Measurements from ENCODE around the gene SNX30.

SNX30 gene

GRCh38 chr9:112823257-112823656, 72.7 kb downstream of the SNX30 start:
- TF ChIP-seq CTCF (IDR thresholded peaks at IDR 0.05; ENCODE audit: low read depth, low read length, missing control alignments): no peak
- in situ Hi-C loops (cut with HindIII; ENCODE audit: low sequenced_read_pairs): no loop called here
- H3K4me3 ChIP-seq (ENCODE audit: low read depth, low read length): no peak overlapping the region
- DNase-seq (ENCODE audit: low read depth): no peak

- H3K4me3 ChIP-seq (ENCODE audit: low read depth, low read length): no peak overlapping the region
- in situ Hi-C loops (cut with HindIII; ENCODE audit: low sequenced_read_pairs): no loop called here
- no peak for DNase-seq (ENCODE audit: low read depth)
- TF ChIP-seq CTCF (IDR thresholded peaks at IDR 0.05; ENCODE audit: low read depth, low read length, missing control alignments): no peak
Observed at GRCh38 chr9:112831281-112831851, 80.8 kb downstream of the SNX30 start.

- DNase-seq (ENCODE audit: low read depth): no peak
- in situ Hi-C loops (cut with HindIII; ENCODE audit: low sequenced_read_pairs): no loop called here
- H3K4me3 ChIP-seq (ENCODE audit: low read depth, low read length): no peak overlapping the region
- TF ChIP-seq CTCF (IDR thresholded peaks at IDR 0.05; ENCODE audit: low read depth, low read length, missing control alignments): no peak
Observed at GRCh38 chr9:112831969-112832368, 81.4 kb downstream of the SNX30 start.

- no peak overlapping the region for H3K4me3 ChIP-seq (ENCODE audit: low read depth, low read length)
- in situ Hi-C loops (cut with HindIII; ENCODE audit: low sequenced_read_pairs): no loop called here
- TF ChIP-seq CTCF (IDR thresholded peaks at IDR 0.05; ENCODE audit: low read depth, low read length, missing control alignments): no peak
- DNase-seq (ENCODE audit: low read depth): no peak
Observed at GRCh38 chr9:112833081-112833480, 82.5 kb downstream of the SNX30 start.

GRCh38 chr9:112836394-112836793, 85.8 kb downstream of the SNX30 start:
- in situ Hi-C loops (cut with HindIII; ENCODE audit: low sequenced_read_pairs): no loop called here
- no peak overlapping the region for H3K4me3 ChIP-seq (ENCODE audit: low read depth, low read length)
- TF ChIP-seq CTCF (IDR thresholded peaks at IDR 0.05; ENCODE audit: low read depth, low read length, missing control alignments): no peak
- DNase-seq (ENCODE audit: low read depth): no peak

GRCh38 chr9:112838342-112838741, 87.8 kb downstream of the SNX30 start:
- no peak for DNase-seq (ENCODE audit: low read depth)
- in situ Hi-C loops (cut with HindIII; ENCODE audit: low sequenced_read_pairs): no loop called here
- TF ChIP-seq CTCF (IDR thresholded peaks at IDR 0.05; ENCODE audit: low read depth, low read length, missing control alignments): no peak
- no peak overlapping the region for H3K4me3 ChIP-seq (ENCODE audit: low read depth, low read length)

GRCh38 chr9:112839331-112839730, 88.8 kb downstream of the SNX30 start:
- no peak for DNase-seq (ENCODE audit: low read depth)
- H3K4me3 ChIP-seq (ENCODE audit: low read depth, low read length): no peak overlapping the region
- no peak for TF ChIP-seq CTCF (IDR thresholded peaks at IDR 0.05; ENCODE audit: low read depth, low read length, missing control alignments)
- in situ Hi-C loops (cut with HindIII; ENCODE audit: low sequenced_read_pairs): no loop called here

Data from astrocyte of the cerebellum (primary cell).